Measurements from ENCODE around the gene PARP8.

The PARP8 gene

GRCh38 chr5:50853151-50853550 lies 186.7 kb downstream of the PARP8 start:
- DNase-seq (ENCODE audit: low spot score) = no peak

GRCh38 chr5:50854082-50854481 lies 187.6 kb downstream of the PARP8 start:
- DNase-seq (ENCODE audit: low spot score) = no peak

GRCh38 chr5:50855001-50855400 lies 188.6 kb downstream of the PARP8 start:
- DNase-seq (ENCODE audit: low spot score) = no peak

GRCh38 chr5:50856401-50857119 lies 190.1 kb downstream of the PARP8 start:
- no peak for DNase-seq (ENCODE audit: low spot score)

GRCh38 chr5:50863534-50864170 lies 197.2 kb downstream of the PARP8 start:
- no peak for DNase-seq (ENCODE audit: low spot score)

DNA sequence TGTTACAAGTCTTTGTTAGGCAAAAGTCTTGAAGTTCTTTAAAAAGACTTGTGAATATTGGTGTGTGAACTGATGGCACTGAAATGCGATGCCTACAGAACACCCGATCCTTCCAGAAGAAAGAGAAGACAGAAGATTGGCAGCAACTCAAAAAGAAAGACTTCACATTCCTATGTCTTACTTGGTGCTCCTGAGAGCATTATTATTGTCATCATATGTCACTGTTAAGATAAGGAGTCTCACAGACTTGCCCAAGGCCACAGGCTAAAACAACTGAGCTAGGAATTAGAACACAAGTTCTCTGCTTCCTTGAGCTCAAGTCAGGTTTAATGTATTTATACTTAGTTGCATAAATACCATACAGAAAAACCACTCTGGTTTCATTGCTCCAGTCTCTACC lies 198.0 kb downstream of the PARP8 start:
- no peak for DNase-seq (ENCODE audit: low spot score)

- no peak for DNase-seq (ENCODE audit: low spot score)
Observed at GRCh38 chr5:50866415-50866814, 200.0 kb downstream of the PARP8 start.

GRCh38 chr5:50867140-50867539 lies 200.7 kb downstream of the PARP8 start:
- no peak for DNase-seq (ENCODE audit: low spot score)

DNA sequence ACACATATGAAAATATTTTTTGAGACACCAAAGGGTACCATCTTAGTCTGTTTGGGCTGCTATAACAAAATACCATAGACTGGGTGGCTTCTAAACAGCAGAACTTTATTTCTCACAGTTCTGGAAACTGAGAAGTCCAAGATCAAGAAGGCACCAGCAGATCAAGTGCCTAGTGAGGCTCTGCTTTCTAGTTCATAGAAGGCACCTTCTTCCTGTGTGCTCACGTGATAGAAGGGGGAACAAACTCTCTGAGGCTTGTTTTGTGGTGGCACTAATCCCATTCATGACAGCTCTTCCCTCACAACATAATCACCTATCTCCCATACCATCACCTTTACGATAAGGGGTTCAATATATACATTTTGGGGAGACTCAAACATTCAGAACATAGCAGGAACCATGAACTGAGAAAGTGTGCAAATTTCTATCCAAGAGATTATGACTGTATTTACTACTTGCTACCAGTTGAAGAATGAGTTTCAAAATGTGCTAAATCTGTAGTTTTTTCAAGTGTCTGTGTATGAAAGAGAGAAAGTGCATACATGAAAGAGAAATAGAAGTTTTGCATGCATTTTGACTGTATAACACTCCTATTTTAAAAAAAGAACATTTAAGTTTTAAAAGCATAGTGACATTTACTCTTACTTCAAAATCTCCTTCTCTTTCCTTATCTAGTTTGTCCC lies 207.3 kb downstream of the PARP8 start:
- no peak for DNase-seq (ENCODE audit: low spot score)

DNA sequence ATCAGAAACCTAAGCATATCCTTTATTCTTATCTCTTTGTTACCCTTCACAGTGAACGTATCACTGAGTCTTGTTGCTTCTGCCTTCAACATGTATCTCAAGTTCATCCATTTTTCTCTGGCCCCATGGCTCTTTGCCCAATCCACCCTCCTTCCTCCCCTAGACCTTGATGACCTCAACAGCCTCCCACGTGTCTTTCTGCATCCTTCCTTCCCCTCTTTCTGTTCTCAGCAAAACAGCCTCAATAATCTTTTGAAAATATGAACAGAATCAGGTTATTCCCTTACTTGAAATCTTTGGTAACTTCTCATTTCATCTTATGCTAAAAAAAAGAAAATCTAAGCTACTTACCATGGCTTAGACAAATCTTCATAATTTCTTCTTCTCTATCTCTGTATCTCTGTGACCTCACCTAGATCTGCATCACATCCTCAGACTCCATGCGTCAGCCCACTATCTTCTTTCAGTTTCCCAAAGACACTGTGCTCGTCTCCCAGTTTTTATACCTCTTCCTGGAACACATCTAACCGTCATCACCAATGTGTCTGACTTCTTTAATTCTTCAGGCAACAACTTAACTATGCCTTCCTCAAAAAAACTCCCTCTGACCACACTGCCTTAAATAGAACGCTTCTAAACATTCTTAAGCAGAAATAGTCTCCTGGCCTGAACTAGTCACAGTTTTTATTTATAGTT lies 208.0 kb downstream of the PARP8 start:
- no peak for DNase-seq (ENCODE audit: low spot score)

GRCh38 chr5:50875002-50875344 lies 208.5 kb downstream of the PARP8 start:
- no peak for DNase-seq (ENCODE audit: low spot score)

DNA sequence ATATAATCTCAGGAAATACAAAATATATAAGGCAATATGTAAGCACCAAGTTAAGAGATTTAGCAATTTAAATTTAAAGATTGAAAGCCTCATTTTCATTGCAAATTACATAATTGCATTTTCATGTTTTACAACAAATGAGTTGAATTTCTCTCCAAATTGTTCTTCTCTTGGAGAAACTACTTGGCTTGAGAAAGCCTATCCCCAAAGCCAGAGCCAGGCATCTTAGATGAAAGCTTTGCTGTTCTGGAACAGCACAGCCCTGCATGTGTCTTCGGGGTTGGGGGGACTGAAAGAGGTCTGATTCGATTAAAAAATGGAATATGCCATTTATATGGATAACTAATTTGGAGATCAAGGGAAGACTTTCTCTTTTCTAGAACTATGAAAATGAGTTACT lies 212.0 kb downstream of the PARP8 start:
- DNase-seq (ENCODE audit: low spot score) = no peak

- no peak for DNase-seq (ENCODE audit: low spot score)
Observed at GRCh38 chr5:50881407-50881806, 215.0 kb downstream of the PARP8 start.

GRCh38 chr5:50886657-50887345 lies 220.4 kb downstream of the PARP8 start:
- no peak for DNase-seq (ENCODE audit: low spot score)

- no peak for DNase-seq (ENCODE audit: low spot score)
Observed at GRCh38 chr5:50887889-50888633, 221.6 kb downstream of the PARP8 start.

DNA sequence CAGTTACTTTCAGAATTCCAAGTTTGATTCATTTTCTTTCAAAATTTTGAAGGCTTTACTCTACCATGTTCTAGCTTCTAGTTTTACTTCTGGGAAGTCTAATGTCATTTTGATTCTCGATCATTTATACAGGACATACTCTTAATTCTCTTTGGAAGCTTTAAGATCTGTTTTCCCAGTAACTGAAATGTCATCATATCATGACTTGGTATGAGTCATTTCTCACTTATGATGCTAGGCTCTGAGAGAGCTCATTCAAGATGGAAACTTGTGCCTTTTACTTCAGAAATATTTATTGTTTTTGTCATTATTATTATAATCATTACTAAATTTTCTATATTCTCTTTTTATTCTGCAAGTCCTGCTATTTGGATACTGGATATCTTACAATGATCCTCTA lies 222.3 kb downstream of the PARP8 start:
- no peak for DNase-seq (ENCODE audit: low spot score)

- DNase-seq (ENCODE audit: low spot score) = no peak
Observed at GRCh38 chr5:50889790-50890189, 223.4 kb downstream of the PARP8 start.

Data from HuH-7 (cell line).